Lung (tissue), 12 donors: Measurements from ENCODE around the gene WASL. TPM values are rescaled to one million over a fixed set of nuclear protein-coding genes. Genes with fewer than 3 reads are reported as not detected.

Experiments
- ATAC-seq: fragments of 200-7000 bp; cut with Tn5 transposase; one replicate; pipeline ENCODE4 v1.9.1; 2020; ENCODE audit warnings: moderate number of reproducible peaks; ENCODE audit not compliant: insufficient read depth, low FRiP score
- DNase-seq, 3 donors: peaks; one replicate each; pipeline ENCODE4 v3.0.0-alpha.2; 2013 to 2017
- H3K27ac ChIP-seq, 2 donors: one replicate each; pipeline ENCODE4 v1.5.1; 2013; ENCODE audit warnings: mild to moderate bottlenecking in 2 of 2, moderate library complexity in 2 of 2, control low read depth in 1 of 2, inconsistent platforms in 1 of 2, low read depth in 1 of 2, low read length in 1 of 2
- H3K27me3 ChIP-seq, 3 donors: one replicate each; pipeline ENCODE4 v1.5.1; 2013; ENCODE audit warnings: low read length in 2 of 3; ENCODE audit not compliant: control insufficient read depth in 3 of 3, insufficient read depth in 3 of 3
- H3K36me3 ChIP-seq, 4 donors: one replicate each; pipeline ENCODE4 v1.5.1; 2013; ENCODE audit warnings: low read length in 4 of 4, mild to moderate bottlenecking in 1 of 4, moderate library complexity in 1 of 4; ENCODE audit not compliant: control insufficient read depth in 4 of 4, insufficient read depth in 4 of 4
- H3K4me1 ChIP-seq, 5 donors: one replicate each; pipeline ENCODE4 v1.5.1; 2013; ENCODE audit warnings: low read length in 5 of 5, mild to moderate bottlenecking in 2 of 5, moderate library complexity in 1 of 5; ENCODE audit not compliant: control insufficient read depth in 5 of 5, insufficient read depth in 5 of 5
- H3K4me3 ChIP-seq: one replicate; pipeline ENCODE4 v1.5.1; 2013; ENCODE audit warnings: mild to moderate bottlenecking, control low read depth, moderate library complexity
- H3K9ac ChIP-seq, 2 donors: one replicate each; pipeline ENCODE4 v1.5.1; 2013; ENCODE audit warnings: low read length in 2 of 2, control low read depth in 1 of 2; ENCODE audit not compliant: insufficient read depth in 1 of 2
- H3K9me3 ChIP-seq, 4 donors: one replicate each; pipeline ENCODE4 v1.5.1; 2013; ENCODE audit warnings: low read length in 3 of 4, mild to moderate bottlenecking in 1 of 4, moderate library complexity in 1 of 4; ENCODE audit not compliant: control insufficient read depth in 4 of 4, insufficient read depth in 3 of 4
- WGBS, 2 donors: extraction: QIAGEN DNeasy Blood & Tissue Kit; methylation state at CpG; one replicate each; pipeline ENCODE4 v1.1.7; 2013; 5-methylcytosine and 5-hydroxymethylcytosine counted together
- polyA plus RNA-seq, 2 donors: library from polyadenylated mRNA; stranded (reverse); fragments of 200-250 nt; gene quantifications; one replicate each; pipeline ENCODE4 v1.2.1, GENCODE V29; 2013
- total RNA-seq, 2 donors: library from RNA; depleted of rRNA in 1 of 2; stranded (reverse); fragments of >200 nt in 1 of 2; gene quantifications; one replicate each; pipeline ENCODE4 v1.2.1, GENCODE V29; 2014 to 2021
- TF ChIP-seq, protein P1 (sequence below): IDR thresholded peaks from 2 replicates; pipeline ENCODE4 v1.5.1; 2012; ENCODE audit warnings: mild to moderate bottlenecking; ENCODE audit errors: control extremely low read depth, extremely low read depth
- donor health status: control.
- donor health status: control.
- donor health status: Bipolar disorder and iron deficiency.
- donor health status: healthy.
- donor health status: DM: yes; HTN: yes; CAD: no.

WASL gene
- total and polyA plus RNA-seq, 4 donors = 11.8 to 52.7 (median 22.2) TPM

DNA sequence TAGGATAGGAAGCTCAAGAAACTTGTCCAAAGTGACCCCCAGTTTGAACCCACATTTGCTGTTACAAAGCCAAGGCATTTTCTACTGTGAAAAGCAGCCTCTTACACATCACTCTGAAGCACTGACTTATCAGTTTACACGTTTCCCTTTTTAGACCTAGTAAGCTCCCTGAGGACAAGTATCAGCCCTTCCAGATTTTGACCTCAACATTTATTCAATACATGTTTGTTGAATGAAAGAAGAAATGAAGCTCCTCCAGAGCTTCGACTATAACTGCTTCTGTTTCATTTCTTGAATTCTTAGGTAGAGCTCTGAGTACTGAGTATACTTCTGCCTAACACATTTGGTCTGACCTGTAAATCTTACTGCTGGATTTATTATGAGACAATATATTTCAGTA, 2.7 kb downstream of the WASL start:
- no peaks in the 10 kb centered on the region for H3K27me3 ChIP-seq
- H3K4me1 ChIP-seq = peaks cover 0 to 39% (median 19%) of the 10 kb centered on the region in 5 donors
- peaks cover 0 to 4% (median 0%) of the 10 kb centered on the region in 4 donors for H3K36me3 ChIP-seq
- TF ChIP-seq, protein P1, sequence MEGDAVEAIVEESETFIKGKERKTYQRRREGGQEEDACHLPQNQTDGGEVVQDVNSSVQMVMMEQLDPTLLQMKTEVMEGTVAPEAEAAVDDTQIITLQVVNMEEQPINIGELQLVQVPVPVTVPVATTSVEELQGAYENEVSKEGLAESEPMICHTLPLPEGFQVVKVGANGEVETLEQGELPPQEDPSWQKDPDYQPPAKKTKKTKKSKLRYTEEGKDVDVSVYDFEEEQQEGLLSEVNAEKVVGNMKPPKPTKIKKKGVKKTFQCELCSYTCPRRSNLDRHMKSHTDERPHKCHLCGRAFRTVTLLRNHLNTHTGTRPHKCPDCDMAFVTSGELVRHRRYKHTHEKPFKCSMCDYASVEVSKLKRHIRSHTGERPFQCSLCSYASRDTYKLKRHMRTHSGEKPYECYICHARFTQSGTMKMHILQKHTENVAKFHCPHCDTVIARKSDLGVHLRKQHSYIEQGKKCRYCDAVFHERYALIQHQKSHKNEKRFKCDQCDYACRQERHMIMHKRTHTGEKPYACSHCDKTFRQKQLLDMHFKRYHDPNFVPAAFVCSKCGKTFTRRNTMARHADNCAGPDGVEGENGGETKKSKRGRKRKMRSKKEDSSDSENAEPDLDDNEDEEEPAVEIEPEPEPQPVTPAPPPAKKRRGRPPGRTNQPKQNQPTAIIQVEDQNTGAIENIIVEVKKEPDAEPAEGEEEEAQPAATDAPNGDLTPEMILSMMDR = no peak
- 36% methylated on average over 2 of the region's 2 CpGs for WGBS, 2 donors
- no peak for DNase-seq
- H3K9me3 ChIP-seq = no peaks in the 10 kb centered on the region
- peak overlapping the region in 1 of 2 donors; percentile 36 for H3K9ac ChIP-seq
- H3K27ac ChIP-seq = no peak overlapping the region
- H3K4me3 ChIP-seq = no peak overlapping the region
- no peak for ATAC-seq

DNA sequence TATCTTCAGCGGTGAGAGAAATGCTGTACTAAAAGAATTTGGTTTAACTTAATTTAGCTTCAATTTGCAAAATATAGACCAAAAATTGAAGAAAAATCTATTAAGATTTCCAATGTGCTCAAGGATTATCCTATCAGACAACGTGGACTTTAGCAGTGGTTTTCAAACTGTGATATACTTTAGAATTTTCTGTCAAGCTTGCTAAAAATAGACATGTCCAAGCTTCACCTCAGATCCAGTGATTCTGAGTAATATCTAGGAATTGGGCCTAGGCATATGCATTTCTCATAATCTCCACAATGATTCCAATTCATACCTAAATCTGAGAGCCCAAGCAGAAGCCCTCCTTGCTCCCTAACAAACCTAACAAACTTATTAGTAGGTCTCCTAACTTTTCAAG, 3.4 kb downstream of the WASL start:
- peaks cover 0 to 4% (median 0%) of the 10 kb centered on the region in 4 donors for H3K36me3 ChIP-seq
- DNase-seq (no peak), ATAC-seq (no peak)
- H3K4me1 ChIP-seq = peaks cover 0 to 33% (median 19%) of the 10 kb centered on the region in 5 donors
- H3K9me3 ChIP-seq = no peaks in the 10 kb centered on the region
- H3K9ac ChIP-seq = peak overlapping the region in 1 of 2 donors; percentile 36
- no peak overlapping the region for H3K4me3 ChIP-seq
- no peaks in the 10 kb centered on the region for H3K27me3 ChIP-seq
- H3K27ac ChIP-seq = peak overlapping the region in 1 of 2 donors; percentile 13
- WGBS, 2 donors = 57 to 69% methylated on average over 2 of the region's 2 CpGs
- TF ChIP-seq, protein P1 = no peak

DNA sequence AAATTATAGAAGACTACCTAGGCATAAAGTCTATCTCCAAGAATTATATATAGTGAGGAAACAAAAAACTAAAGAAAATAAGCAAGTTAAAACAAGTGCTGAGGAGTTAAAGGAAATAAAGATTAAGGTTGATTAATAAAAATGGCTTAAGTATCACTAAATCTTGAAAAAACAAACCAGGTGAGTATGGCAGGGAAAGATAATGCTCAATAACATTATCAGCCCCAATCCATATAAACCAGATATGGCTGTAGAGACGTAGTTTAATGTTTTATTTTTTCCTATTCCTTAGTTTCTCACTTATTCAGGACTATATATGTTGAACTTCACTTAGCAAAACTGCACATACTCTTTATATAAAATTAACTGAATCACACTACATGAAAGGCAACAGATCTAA, 4.4 kb downstream of the WASL start:
- no peak for DNase-seq
- Histone ChIP-seq H3K4me3 (no peak overlapping the region), H3K27ac (no peak overlapping the region), H3K36me3 (peaks cover 0 to 4% (median 0%) of the 10 kb centered on the region in 4 donors), H3K9ac (no peak overlapping the region), H3K9me3 (no peaks in the 10 kb centered on the region), H3K27me3 (no peaks in the 10 kb centered on the region), H3K4me1 (peaks cover 0 to 25% (median 19%) of the 10 kb centered on the region in 5 donors)
- 89 to 92% methylated on average over 1 of the region's 1 CpG for WGBS, 2 donors
- TF ChIP-seq, protein P1 = no peak
- no peak for ATAC-seq

DNA sequence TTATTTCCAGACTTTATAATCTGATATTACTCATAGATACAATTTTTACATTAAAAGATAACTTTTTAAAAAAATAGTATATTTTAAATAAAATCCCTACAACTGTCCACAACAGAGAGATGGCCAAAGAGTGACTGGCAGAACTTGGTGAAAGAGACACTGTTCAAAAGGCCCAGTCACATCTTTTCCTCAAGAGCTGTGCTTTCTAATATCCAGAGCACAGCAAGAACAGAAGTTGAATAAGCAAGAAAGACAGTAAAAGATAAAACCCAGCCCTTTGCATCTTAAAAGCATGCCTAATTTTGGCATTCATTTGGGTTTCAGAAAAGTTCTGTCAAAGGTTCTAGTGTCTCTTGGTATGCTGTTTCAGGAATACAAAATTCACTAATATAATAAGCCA, 6.9 kb downstream of the WASL start:
- TF ChIP-seq, protein P1 = no peak
- no peak for ATAC-seq

More for the DNA sequence above, 6.9 kb downstream of the WASL start:
- no peaks in the 10 kb centered on the region for H3K36me3 ChIP-seq
- H3K9me3 ChIP-seq = no peaks in the 10 kb centered on the region
- no peak for DNase-seq
- no peak overlapping the region for H3K27ac ChIP-seq
- peaks cover 0 to 20% (median 19%) of the 10 kb centered on the region in 5 donors for H3K4me1 ChIP-seq
- H3K27me3 ChIP-seq = no peaks in the 10 kb centered on the region
- no peak overlapping the region for H3K9ac ChIP-seq
- no peak overlapping the region for H3K4me3 ChIP-seq
